Chondrocyte (in vitro differentiated cells): ENCODE measurements around the gene HOXC11. TPM values are rescaled to one million over a fixed set of nuclear protein-coding genes. Genes with fewer than 3 reads are reported as not detected.

Source experiments
- DNase-seq: peaks from one replicate; pipeline ENCODE4 v3.0.0; 2021; ENCODE audit warnings: mixed read lengths, low spot score
- H3K27ac Mint-ChIP-seq: one replicate; pipeline ENCODE4 v1.8.0; 2021; ENCODE audit warnings: mild to moderate bottlenecking, moderate library complexity, mixed read lengths; ENCODE audit not compliant: unreplicated experiment
- H3K27me3 Mint-ChIP-seq: 2 replicates; pipeline ENCODE4 v1.8.0; 2021; ENCODE audit warnings: low read depth, mixed read lengths
- H3K36me3 Mint-ChIP-seq: 2 replicates; pipeline ENCODE4 v1.8.0; 2021; ENCODE audit warnings: low read depth, mixed read lengths
- H3K4me1 Mint-ChIP-seq: 2 replicates; pipeline ENCODE4 v1.8.0; 2021; ENCODE audit warnings: low read depth, mild to moderate bottlenecking, mixed read lengths
- H3K4me3 Mint-ChIP-seq: one replicate; pipeline ENCODE4 v1.8.0; 2021; ENCODE audit warnings: mild to moderate bottlenecking, moderate library complexity, mixed read lengths; ENCODE audit not compliant: unreplicated experiment
- H3K9me3 Mint-ChIP-seq: 2 replicates; pipeline ENCODE4 v1.8.0; 2021; ENCODE audit warnings: low read depth, mixed read lengths
- CTCF ChIP-seq: fragments of 200-600 bp; sonication (generic); IDR thresholded peaks from 2 replicates; pipeline ENCODE4 v1.5.0; 2021; ENCODE audit warnings: antibody characterized with exemption, mild to moderate bottlenecking, moderate library complexity
- total RNA-seq: library from RNA; stranded (reverse); gene quantifications from 3 replicates; pipeline ENCODE4 v1.2.1, GENCODE V29; 2021

HOXC11 gene
- total RNA-seq, 1 donor from 2014 or later = not detected

GRCh38 chr12:54005853-54006558 lies 33.1 kb downstream of the HOXC11 start:
- peak; percentile 97 for TF ChIP-seq CTCF
- DNase-seq = no peak
- H3K27ac Mint-ChIP-seq = no peak overlapping the region
- H3K9me3 Mint-ChIP-seq = no peaks in the 10 kb centered on the region
- H3K36me3 Mint-ChIP-seq = peaks cover 2% of the 10 kb centered on the region
- H3K4me3 Mint-ChIP-seq = peak overlapping the region; percentile 70
- peaks cover 12% of the 10 kb centered on the region for H3K4me1 Mint-ChIP-seq
- peaks cover 89% of the 10 kb centered on the region for H3K27me3 Mint-ChIP-seq

GRCh38 chr12:54006559-54007220 lies 33.8 kb downstream of the HOXC11 start:
- Mint-ChIP-seq H3K27me3 (peaks cover 89% of the 10 kb centered on the region), H3K4me1 (peaks cover 12% of the 10 kb centered on the region), H3K36me3 (peaks cover 2% of the 10 kb centered on the region), H3K27ac (no peak overlapping the region), H3K4me3 (peak overlapping the region; percentile 70), H3K9me3 (no peaks in the 10 kb centered on the region)
- DNase-seq = no peak
- no peak for TF ChIP-seq CTCF

DNA sequence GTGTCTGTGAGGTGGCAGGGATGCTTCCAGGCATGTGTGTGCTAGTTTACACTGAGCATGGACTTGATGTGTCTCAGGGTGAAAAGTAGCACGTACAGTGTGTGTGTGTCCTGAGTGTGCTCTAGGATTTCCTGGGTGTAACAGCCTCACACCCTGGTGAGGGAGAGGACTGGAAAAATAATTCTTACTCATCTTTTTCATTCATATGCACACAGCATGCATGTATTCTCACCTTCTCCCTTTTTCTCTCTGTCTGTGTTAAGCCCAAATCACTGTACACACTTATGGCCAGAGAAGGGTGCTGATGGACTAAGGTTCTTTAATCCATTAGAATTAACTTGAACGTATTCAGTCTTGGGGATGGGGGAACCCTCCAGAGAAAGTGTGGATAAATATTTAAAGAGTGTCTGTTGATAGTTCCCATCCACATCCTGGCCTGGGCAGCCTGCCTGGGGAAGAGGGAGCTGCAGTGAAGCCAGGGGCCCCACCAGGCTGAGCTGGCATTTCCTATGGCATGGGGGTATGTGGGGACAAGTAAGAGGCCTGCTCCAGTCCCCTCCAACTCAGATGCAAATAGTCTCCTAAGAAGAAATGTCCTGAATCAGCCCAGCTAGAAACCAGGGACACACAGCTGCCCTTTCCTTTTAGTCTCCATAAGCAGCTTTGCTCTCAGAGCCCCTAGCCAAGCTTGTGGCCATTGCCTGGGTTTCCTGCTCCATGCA lies 34.8 kb downstream of the HOXC11 start:
- Mint-ChIP-seq H3K36me3 (peaks cover 2% of the 10 kb centered on the region), H3K4me3 (no peak overlapping the region), H3K9me3 (no peaks in the 10 kb centered on the region), H3K4me1 (peaks cover 12% of the 10 kb centered on the region), H3K27me3 (peaks cover 84% of the 10 kb centered on the region), H3K27ac (no peak overlapping the region)
- no peak for TF ChIP-seq CTCF
- no peak for DNase-seq

- H3K9me3 Mint-ChIP-seq = no peaks in the 10 kb centered on the region
- peaks cover 2% of the 10 kb centered on the region for H3K36me3 Mint-ChIP-seq
- no peak overlapping the region for H3K4me3 Mint-ChIP-seq
- DNase-seq = no peak
- no peak for TF ChIP-seq CTCF
- peaks cover 12% of the 10 kb centered on the region for H3K4me1 Mint-ChIP-seq
- H3K27me3 Mint-ChIP-seq = peaks cover 84% of the 10 kb centered on the region
- H3K27ac Mint-ChIP-seq = no peak overlapping the region
These were observed 35.3 kb downstream of the HOXC11 start for GRCh38 chr12:54008260-54008552.
